Glomerular visceral epithelial cell (primary cell): Measurements from ENCODE around the gene IFI30.
A peak's percentile ranks its signal among the peaks of the same experiment; 100 is the strongest.
"Not testable (repeated sequence)": the region's sequence is repeated elsewhere in the genome, so short reads cannot be mapped to it uniquely, and the experiment has no call there.

ENCODE experiments used
- DNase-seq: peaks from one replicate; pipeline ENCODE4 v3.0.0-alpha.2; 2016; ENCODE audit errors: extremely low spot score

IFI30 gene

DNA sequence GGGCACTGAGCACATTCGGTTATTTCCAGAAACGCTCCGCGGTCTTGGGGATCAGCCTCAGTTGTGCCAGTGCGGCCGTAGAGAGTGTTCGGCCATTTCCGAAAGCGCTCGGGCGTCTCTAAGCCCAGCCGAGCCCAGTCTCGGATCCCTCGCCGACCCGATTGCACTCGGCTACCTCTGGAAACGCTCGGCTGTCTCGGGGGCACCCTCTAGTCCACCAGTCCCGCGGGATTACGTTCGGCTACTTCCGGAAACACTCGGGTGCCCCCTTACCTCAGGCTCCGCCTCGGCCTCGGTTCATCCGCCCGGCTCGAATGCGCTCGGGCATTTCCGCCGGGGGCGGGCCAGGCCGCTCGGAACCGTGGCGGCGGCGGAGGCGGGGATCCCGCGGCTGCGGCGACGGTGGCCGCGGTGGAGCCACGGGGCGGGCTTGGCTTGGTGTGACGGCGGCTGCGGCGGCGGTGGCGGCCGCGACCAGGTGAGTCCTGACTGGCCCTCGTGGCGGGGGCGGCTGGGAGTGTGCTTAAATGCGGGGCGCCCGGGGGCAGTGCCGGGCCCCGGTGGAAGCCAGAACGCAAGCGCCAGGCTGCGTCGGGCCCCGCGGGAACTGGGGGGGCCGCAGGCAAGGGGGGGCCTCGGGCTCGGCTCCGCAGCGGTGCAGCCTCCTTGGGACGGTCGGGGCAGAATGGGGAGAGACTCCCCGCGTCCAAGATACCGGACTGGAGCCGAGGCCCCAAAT is 20.6 kb upstream of the IFI30 start, which contains the start of gene PIK3R2:
Gene PIK3R2 (plus strand): TSS at position 347 of the 739 bp plus-strand sequence. CDS start 2,717 bp downstream, outside the sequence.
- peak; percentile 100 for DNase-seq

DNA sequence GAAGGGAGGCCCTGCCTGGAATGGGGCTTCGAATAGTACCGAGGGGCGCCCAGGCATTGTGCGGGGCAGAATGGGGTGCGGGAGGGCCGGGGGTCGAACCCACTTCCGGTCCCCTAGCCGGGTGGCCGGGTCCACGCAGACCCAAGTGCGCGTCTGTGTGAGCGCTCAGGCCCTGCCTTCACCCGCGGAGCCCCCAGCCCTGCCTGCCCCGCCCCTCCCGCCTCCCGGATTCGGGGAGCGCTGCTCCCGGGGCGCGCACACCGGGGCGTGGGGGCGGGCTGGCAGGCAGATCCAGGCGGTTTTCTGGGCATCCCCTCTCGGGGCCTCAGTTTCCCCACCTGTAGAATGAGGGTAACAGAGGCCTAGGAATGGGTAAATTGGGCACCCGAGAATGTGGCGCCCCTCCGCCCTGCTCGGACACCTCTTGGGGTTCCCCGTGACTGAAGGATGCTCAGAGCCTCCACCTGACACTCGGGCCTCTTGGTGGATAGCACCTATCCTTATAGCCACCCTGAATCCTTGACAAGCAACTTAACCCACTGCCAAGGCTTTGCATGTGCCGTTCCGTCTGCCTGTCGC is 20.0 kb upstream of the IFI30 start:
- DNase-seq = no peak

DNA sequence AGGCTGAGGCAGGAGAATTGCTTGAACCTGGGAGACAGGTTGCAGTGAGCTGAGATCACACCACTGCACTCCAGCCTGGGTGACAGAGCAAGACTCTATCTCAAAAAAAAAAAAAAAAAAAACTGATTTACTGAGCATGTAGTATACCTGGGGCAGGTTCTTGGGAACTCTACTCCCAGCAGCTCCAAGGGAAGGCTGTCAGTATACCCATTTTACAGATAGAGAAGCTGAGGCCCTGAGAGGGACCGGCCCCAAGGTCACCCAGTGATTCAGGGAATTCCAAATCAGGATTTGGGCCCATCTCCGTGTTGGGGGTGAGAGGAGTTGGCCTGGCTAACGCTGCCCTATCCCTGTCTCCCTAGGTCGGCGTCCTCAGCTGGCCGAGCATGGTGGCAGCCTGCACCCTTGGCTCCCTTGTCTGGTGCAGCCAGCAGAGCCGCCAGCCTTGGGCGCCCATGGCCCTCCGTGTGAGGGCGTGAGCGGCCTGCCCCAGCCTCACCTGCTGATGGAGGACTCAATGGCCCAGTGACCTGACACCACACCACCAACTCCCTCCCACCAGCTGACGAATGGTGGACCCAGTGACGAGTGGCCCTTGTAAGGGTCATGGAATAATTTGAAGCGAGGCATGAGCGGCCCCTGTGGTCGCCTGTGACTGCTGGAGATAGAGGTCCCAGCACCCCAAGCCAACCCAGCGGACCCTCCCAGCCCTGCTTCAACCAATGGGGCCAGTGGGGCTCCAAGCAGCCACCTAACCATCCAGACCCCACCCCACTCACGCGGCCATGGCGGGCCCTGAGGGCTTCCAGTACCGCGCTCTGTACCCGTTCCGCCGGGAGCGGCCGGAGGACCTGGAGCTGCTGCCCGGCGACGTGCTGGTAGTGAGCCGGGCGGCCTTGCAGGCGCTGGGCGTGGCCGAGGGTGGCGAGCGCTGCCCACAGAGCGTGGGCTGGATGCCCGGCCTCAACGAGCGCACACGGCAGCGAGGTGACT is 18.2 kb upstream of the IFI30 start:
- no peak for DNase-seq

DNA sequence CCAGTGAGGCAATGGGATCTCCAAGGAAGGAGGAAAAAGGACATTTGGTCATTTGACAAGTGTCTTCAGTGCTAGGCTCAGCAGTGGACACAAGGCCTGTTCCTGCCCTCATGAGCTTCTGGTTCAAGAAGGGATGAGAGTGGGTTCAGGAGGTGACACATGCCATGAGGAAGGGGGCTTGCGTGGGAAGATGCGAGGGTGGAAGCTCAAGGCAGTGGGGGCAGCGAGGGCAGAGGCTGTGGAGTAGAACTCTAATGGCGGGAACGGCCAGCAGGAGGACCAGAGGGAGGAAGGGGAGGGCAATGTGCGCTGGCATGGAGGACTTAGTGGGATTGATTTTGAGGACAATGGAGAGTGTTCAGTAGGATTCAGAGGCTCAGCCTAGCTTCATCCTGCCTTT is 17.3 kb upstream of the IFI30 start:
- no peak for DNase-seq

DNA sequence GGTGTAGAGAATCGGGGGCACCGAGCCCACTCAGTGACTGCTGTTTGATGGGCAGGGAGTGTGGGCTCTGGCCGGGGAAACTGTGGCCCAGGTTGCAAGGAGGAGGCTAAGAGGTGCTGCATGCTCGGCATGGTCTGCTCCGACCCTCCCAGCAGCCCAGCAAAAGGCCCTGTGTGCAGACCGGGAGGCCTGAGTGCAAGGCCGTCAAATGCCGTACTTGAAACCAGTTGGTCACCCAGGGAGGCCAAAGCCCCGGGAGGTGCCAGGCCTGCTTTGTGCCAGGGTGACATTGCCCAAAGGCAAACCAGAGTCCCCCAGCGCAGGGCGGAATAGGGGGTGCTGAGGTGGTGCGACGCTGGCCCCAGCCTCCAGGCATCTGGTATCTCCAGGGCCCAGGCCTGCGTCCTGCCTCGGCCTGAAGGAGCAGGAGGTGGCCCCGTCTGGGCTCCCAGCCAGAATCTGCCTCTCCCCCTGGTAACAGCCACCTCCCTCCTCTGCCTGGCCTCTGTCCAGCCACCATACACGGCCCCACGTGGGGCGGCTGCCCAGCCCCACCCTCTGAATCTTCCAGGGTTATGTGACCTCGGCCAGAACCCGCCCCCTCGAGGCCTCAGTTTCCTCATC is 16.7 kb upstream of the IFI30 start:
- peak; percentile 91 for DNase-seq

DNA sequence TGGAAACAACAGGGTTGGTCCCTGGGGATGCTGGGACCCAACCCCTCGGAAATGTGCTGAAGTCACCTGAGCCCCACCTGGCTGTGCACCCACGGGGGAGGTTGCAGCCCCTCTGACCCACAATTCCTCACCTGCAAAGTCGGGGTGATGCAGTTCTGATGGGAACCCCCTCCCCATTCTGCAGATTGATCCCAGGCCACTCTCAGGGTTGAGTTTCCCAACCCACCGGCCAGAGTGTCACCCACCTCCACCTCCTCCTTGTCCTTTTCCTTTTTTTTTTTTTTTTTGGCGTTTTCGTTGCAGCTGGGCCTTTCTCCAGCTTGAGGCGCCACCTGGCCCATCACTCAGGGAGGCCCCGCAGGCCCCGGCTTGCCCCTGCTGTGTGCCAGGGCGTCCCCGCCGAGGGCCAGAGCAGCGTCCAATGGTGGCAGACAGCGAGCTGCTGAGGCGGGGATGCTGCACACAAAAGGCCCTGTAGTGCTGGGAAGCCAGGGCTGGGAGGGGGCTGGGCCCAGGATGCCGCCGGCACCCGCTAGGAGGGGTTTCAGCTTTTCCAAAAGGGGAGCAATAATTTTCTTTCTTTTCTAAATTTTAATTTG is 16.0 kb upstream of the IFI30 start:
- DNase-seq = no peak

DNA sequence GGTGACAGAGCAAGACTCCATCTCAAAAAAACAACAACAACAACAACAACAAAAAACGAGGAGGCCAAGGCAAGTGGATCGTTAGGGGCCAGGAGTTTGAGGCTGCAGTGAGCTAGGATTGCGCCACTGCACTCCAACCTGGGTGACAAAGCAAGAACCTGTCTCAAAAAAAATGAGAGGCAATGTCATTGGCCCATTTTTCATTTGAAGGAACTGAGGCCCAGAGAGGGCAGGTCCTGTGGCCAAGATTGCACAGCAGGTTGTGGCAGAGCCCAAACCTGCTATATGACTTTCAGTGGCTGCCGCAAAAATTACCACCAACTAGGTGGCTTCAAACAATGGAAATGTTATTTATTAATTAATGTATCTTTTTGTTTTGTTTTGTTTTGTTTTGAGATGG is 15.1 kb upstream of the IFI30 start:
- DNase-seq = no peak

DNA sequence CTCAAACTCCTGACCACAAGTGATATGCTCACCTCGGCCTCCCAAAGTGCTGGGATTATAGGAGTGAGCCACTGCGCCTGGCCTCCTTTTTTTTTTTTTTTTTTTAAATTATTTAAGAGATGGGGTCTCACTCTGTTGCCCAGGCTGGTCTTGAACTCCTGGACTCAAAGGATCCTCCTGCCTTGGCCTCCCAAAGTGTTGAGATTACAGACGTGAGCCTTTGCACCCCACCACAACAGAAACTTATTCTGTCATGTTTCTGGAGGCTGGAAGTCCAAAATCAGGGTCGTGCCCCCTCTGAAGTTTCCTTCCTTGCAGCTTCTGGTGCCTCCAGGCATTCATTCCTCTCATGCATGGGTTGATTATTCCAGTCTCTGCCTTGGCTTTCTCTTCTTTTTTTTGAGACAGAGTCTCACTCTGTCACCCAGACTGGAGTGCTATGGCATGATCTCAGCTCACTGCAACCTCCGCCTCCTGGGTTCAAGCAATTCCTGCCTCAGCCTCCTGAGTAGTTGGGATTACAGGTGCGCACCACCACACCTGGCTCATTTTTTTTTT is 14.5 kb upstream of the IFI30 start:
- DNase-seq = not testable (repeated sequence)

DNA sequence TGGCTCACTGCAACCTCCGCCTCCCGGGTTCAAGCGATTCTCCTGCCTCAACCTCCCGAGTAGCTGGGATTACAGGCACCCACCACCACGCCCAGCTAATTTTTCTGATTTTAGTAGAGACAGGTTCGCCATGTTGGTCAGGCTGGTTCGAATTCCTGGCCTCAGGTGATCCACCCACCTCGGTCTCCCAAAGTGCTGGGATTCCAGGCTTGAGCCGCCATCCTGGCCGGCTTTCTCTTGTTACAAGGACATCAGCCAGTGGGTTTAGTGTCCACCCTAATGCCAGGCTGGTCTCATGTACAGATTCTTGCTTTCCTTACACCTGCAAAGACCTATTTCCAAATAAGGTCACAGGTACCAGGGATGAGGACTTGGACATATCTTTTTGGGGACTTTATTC is 13.8 kb upstream of the IFI30 start:
- no peak for DNase-seq

DNA sequence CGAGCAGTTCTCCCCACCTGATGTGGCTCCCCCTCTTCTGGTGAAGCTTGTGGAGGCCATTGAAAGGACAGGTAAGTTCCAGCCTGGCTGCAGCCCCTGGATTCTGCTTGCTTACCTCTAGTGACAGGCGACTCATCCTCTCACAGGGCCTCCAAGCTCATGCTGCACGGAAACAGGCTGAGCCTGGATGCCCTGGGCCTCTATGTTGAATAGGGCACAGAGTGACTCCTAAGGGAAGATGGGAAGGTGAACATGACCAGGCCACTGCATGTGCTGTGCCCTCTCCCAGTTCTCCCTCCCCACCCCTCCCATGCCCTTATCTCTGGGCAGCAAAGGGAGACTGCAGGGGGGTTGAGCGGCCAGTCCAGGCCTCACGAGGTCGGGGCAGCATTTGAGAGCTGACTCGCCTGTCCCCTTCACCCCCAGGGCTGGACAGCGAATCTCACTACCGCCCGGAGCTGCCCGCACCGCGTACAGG is 13.1 kb upstream of the IFI30 start:
- DNase-seq = no peak

DNA sequence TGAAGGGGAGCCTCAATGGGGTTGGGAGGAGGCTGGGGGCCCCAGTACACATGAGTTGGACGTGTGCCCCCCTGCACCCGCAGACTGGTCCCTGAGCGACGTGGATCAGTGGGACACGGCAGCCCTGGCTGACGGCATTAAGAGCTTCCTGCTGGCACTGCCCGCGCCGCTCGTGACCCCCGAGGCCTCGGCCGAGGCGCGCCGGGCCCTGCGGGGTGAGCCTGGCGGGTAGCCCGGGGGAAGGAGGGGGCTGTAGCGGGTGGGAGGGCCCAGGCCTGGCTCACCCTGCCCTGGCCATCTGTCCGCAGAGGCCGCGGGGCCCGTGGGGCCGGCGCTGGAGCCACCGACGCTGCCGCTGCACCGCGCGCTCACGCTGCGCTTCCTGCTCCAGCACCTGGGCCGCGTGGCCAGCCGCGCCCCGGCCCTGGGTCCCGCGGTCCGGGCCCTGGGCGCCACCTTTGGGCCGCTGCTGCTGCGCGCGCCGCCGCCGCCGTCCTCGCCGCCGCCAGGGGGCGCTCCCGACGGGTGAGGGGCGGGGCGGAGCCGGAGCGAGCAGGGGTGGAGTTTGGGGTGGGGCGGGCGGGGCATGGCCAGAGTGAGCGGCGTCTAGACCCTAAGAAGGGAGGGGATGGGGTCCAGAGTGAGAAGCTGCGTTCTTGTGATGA is 12.5 kb upstream of the IFI30 start:
- DNase-seq = peak; percentile 76

DNA sequence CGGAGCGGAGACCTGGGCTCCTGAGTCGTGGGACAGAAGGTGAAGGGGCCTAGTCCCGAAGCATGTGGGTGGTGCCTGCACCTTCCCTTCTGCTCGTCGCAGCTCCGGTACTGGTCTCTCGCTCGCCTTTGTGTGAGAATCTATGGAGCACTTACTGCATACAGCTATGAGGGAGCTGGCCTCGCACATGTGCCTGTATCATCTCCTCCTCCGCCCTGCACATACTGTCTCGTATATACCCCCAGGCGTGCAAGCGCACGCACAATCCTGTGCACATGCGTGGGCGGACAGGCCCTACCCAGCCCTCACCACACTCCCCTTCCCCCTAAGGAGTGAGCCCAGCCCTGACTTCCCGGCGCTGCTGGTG is 12.0 kb upstream of the IFI30 start:
- no peak for DNase-seq

DNA sequence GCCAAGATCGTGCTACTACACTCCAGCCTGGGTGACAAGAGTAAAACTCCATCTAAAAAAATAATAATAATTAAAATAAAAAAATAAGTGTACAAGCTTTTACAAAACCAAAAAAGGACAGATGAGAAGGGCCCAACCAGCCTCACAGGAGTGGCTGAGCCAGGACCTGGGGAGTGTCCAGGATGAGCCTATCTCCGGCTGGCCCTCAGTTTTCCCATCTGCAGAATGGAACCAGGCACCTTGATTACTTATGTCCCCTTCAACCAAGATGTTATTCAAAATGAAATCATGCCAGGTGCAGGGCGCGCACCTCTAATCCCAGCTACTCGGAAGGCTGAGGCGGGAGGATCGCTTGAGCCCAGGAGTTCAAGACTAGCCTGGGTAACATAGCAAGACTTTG is 9.5 kb upstream of the IFI30 start:
- DNase-seq = no peak

DNA sequence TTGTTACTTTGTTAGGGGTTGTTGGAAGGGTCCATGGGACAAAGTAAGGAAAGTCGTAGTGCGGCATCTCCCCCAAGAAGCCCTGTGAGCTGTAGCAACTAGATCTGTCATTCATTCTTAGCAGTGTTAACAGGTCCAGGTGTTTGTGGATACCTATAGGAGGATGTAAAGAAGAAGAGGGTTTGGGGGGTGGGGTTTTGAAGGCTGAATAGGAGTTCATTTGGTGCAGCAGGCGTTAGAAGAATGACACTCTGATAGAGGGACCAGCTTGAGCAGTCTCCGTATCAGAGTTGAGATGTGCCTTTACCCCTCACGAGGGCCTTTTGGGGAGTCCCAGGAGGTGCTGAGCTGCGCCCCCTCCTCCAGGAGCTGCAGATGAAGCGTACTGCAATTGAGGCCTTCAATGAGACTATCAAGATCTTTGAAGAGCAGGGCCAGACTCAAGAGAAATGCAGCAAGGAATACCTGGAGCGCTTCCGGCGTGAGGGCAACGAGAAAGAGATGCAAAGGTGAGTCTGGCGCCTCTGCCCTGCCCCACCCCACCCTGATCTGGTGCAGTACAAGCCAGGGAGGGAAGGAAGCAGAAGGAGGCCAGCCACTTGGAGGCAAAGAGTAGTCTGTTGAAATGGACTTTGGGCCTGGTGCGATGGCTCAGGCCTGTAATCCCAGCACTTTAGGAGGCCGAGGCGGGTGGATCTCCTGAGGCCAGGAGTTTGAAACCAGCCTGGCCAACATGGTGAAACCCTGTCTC is 7.6 kb upstream of the IFI30 start:
- DNase-seq = no peak

DNA sequence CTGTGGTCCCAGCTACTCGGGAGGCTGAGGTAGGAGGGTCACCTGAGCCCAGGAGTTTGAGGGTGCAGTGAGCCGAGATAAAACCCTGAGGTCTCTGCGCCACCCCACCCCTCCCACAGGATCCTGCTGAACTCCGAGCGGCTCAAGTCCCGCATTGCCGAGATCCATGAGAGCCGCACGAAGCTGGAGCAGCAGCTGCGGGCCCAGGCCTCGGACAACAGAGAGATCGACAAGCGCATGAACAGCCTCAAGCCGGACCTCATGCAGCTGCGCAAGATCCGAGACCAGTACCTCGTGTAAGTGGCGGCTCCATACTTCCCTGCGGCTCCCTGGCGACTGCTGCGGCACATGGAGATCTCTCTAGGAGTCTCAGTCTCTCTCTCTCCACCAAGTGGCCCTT is 6.6 kb upstream of the IFI30 start:
- no peak for DNase-seq

DNA sequence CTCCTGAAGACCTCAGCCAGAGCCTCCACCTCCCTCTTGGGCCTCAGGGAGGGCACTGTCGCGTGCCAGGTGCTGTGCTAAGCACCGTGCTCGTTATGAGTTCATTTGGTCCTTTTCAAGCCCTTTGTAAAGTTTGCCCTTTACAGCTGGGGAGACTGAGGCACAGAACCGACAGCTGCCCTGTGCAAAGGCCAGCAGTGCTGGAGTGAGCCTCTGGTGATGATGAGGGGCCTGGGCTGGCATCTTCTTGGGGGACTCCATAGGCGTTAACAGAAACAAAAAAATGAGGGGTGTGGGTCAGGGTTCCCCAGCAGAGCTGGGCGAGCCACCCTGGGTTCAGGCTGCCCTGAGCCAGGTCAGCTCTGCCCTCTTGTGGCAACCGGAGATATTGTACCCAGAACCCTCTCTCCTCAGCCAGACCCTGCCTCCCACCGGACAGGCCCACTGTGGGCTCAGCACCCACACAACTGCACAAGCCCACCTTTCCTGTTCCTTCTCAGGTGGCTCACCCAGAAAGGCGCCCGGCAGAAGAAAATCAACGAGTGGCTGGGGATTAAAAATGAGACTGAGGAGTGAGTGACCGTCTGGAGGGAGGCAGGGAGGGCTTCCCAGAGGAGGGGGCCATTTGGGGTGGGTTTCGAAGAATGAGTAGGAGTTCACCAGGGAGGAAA is 5.5 kb upstream of the IFI30 start:
- peak; percentile 54 for DNase-seq

DNA sequence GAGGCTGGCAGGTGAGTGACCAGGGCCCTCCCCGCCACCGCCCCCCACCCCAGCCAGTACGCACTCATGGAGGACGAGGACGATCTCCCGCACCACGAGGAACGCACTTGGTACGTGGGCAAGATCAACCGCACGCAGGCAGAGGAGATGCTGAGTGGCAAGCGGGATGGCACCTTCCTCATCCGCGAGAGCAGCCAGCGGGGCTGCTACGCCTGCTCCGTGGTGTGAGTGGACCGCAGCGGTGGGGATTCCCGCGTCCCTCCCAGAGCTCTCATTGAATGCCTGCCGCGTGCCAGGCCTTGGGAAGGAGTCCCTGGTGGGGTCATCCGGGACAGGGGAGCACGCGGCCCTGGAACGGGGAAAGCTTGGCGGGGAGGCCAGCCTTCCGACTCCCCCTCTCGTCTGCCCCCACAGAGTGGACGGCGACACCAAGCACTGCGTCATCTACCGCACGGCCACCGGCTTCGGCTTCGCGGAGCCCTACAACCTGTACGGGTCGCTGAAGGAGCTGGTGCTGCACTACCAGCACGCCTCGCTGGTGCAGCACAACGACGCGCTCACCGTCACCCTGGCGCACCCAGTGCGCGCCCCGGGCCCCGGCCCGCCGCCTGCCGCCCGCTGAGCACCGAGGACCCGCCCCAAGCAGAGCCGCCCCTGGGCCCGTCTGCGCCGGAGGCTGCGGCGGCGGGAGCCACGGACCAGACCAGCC is 4.8 kb upstream of the IFI30 start:
- DNase-seq = no peak

DNA sequence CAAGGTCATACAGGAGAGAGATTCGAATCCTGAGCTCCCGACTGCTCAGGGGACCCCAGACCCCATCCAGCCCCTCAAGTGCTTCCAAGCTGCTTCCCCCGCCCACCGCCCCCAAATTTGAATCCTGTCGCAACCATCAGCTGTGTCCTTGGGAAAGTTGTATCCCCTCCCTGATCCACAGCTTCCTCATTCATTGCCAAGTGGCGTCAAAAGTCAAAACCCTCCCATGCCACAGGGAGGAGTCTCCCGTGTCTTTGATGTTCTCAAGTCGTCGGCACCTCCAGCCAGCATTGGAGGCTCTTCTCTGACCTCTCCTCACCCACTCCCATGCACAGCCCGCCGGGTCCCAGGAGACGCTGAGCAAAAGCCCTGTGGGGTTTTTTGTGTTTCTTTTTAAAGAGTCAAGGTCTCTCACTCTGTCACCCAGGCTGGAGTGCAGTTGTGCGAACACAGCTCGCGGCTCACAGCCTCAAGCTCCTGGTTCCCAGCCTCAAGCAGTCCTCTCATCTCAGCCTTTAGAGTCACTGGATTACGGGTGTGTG is 2.8 kb upstream of the IFI30 start:
- no peak for DNase-seq
